ENCODE data around the gene CSTF1.
"Not testable (repeated sequence)": the region's sequence is repeated elsewhere in the genome, so short reads cannot be mapped to it uniquely, and the experiment has no call there.

The CSTF1 gene

GRCh38 chr20:56369179-56369578 is 23.3 kb upstream of the CSTF1 start:
- no peak for DNase-seq (ENCODE audit: low spot score)

- no peak for DNase-seq (ENCODE audit: low spot score)
Observed at GRCh38 chr20:56371977-56372376, 20.5 kb upstream of the CSTF1 start.

- no peak for DNase-seq (ENCODE audit: low spot score)
Observed at GRCh38 chr20:56372850-56373249, 19.6 kb upstream of the CSTF1 start.

- no peak for DNase-seq (ENCODE audit: low spot score)
Observed at GRCh38 chr20:56373942-56374341, 18.5 kb upstream of the CSTF1 start.

GRCh38 chr20:56376331-56376730 is 16.1 kb upstream of the CSTF1 start:
- DNase-seq (ENCODE audit: low spot score): no peak

- no peak for DNase-seq (ENCODE audit: low spot score)
Observed at GRCh38 chr20:56378386-56378785, 14.1 kb upstream of the CSTF1 start.

- DNase-seq (ENCODE audit: low spot score): no peak
Observed at GRCh38 chr20:56380375-56380774, 12.1 kb upstream of the CSTF1 start.

GRCh38 chr20:56381501-56381900 is 10.9 kb upstream of the CSTF1 start:
- no peak for DNase-seq (ENCODE audit: low spot score)

GRCh38 chr20:56382696-56383095 is 9.7 kb upstream of the CSTF1 start:
- no peak for DNase-seq (ENCODE audit: low spot score)

- no peak for DNase-seq (ENCODE audit: low spot score)
Observed at GRCh38 chr20:56383334-56383733, 9.1 kb upstream of the CSTF1 start.

- no peak for DNase-seq (ENCODE audit: low spot score)
Observed at GRCh38 chr20:56385130-56385529, 7.3 kb upstream of the CSTF1 start.

- DNase-seq (ENCODE audit: low spot score): no peak
Observed at GRCh38 chr20:56386219-56386618, 6.2 kb upstream of the CSTF1 start.

GRCh38 chr20:56388882-56389281 is 3.6 kb upstream of the CSTF1 start:
- no peak for DNase-seq (ENCODE audit: low spot score)

GRCh38 chr20:56389807-56390206 is 2.6 kb upstream of the CSTF1 start:
- DNase-seq (ENCODE audit: low spot score): no peak

GRCh38 chr20:56390396-56390795 is 2.0 kb upstream of the CSTF1 start:
- not testable (repeated sequence) for DNase-seq (ENCODE audit: low spot score)

GRCh38 chr20:56391037-56391436 is 1.4 kb upstream of the CSTF1 start:
- DNase-seq (ENCODE audit: low spot score): no peak

- no peak for DNase-seq (ENCODE audit: low spot score)
Observed at GRCh38 chr20:56391596-56392131, 781 bp upstream of the CSTF1 start.

- DNase-seq (ENCODE audit: low spot score): peak; percentile 23
Observed at GRCh38 chr20:56392881-56393482, 537 bp downstream of the CSTF1 start.

GRCh38 chr20:56393653-56394052 is 1.2 kb downstream of the CSTF1 start:
- no peak for DNase-seq (ENCODE audit: low spot score)

- no peak for DNase-seq (ENCODE audit: low spot score)
Observed at GRCh38 chr20:56395166-56395565, 2.7 kb downstream of the CSTF1 start.

GRCh38 chr20:56400001-56400640 is 7.7 kb downstream of the CSTF1 start:
- peak; percentile 69 for DNase-seq (ENCODE audit: low spot score)

- DNase-seq (ENCODE audit: low spot score): no peak
Observed at GRCh38 chr20:56403465-56403864, 11.0 kb downstream of the CSTF1 start.

GRCh38 chr20:56405356-56405755 is 12.9 kb downstream of the CSTF1 start:
- DNase-seq (ENCODE audit: low spot score): not testable (repeated sequence)

- no peak for DNase-seq (ENCODE audit: low spot score)
Observed at GRCh38 chr20:56406910-56407309, 14.5 kb downstream of the CSTF1 start.
